Psoas muscle (tissue), 8 donors: ENCODE data around the gene ATRNL1. TPM values are rescaled to one million over a fixed set of nuclear protein-coding genes. Genes with fewer than 3 reads are reported as not detected.

Source experiments
- ATAC-seq, 4 donors: fragments of 200-7000 bp; cut with Tn5 transposase; one replicate each; pipeline ENCODE4 v1.9.1; 2020; ENCODE audit warnings: moderate library complexity in 3 of 4, mild to moderate bottlenecking in 2 of 4
- DNase-seq, 2 donors: peaks; one replicate each; pipeline ENCODE4 v3.0.0-alpha.2; 2020
- H3K27ac ChIP-seq: fragments of 200-600 bp; one replicate; pipeline ENCODE4 v1.8.0; 2022
- H3K27me3 ChIP-seq, 3 donors: fragments of 200-600 bp in 1 of 3; one replicate each; pipeline versions ENCODE4 v1.6.1 to v1.8.0; 2013 to 2022; ENCODE audit warnings: low read length in 2 of 3, mild to moderate bottlenecking in 2 of 3, moderate library complexity in 1 of 3; ENCODE audit not compliant: insufficient read depth in 3 of 3
- H3K36me3 ChIP-seq, 2 donors: fragments of 200-600 bp in 1 of 2; one replicate each; pipeline versions ENCODE4 v1.6.1 to v1.8.0; 2013 to 2022; ENCODE audit warnings: low read depth in 1 of 2, mild to moderate bottlenecking in 1 of 2, moderate library complexity in 1 of 2; ENCODE audit not compliant: insufficient read depth in 1 of 2
- H3K4me1 ChIP-seq: fragments of 200-600 bp; one replicate; pipeline ENCODE4 v1.8.0; 2022
- H3K4me3 ChIP-seq: fragments of 200-600 bp; one replicate; pipeline ENCODE4 v1.8.0; 2022; ENCODE audit warnings: mild to moderate bottlenecking
- H3K9me3 ChIP-seq: fragments of 200-600 bp; one replicate; pipeline ENCODE4 v1.8.0; 2022
- CTCF ChIP-seq: fragments of 200-600 bp; IDR thresholded peaks from one replicate; pipeline ENCODE4 v1.8.0; 2022; ENCODE audit warnings: antibody characterized with exemption
- WGBS, 3 donors: extraction: QIAGEN DNeasy Blood & Tissue Kit; methylation state at CpG; one replicate each; pipeline versions ENCODE4 v1.1.6 to v1.1.7; 2013; 5-methylcytosine and 5-hydroxymethylcytosine counted together
- intact Hi-C, 2 donors: fragments of 100-400 bp; cut with DNase I; formaldehyde crosslinking; loops; one replicate each; pipeline versions ENCODE4 v1.11.0 to v1.14.2; 2022
- polyA plus RNA-seq, 3 donors: library from polyadenylated mRNA; stranded (reverse); fragments of 200-250 nt; gene quantifications; one replicate each; pipeline ENCODE4 v1.2.3, GENCODE V29; 2013
- total RNA-seq, 4 donors: library from RNA; stranded (reverse); fragmentation: NEBNext Ultra II Directional in 2 of 4; extraction: Animal tissue kit (Norgen Biotek cat#: 25700) in 2 of 4; gene quantifications; one replicate each; pipeline versions ENCODE4 v1.2.1 to v1.2.4, GENCODE V29; 2021 to 2023
- donor health status: healthy with polysubstance abuse.
- donor health status: DM: no; HTN: no; CAD: no; lungs with moderate emphysema.
- donor health status: Bipolar disorder and iron deficiency.
- donor health status: healthy.
- donor health status: DM: yes; HTN: yes; CAD: no.
- donor health status: DM: no; HTN: no; CAD: no.
- donor health status: DM: no; HTN: no; CAD: no.
- donor health status: DM: yes; HTN: yes; CAD: no.

The ATRNL1 gene
- total and polyA plus RNA-seq, 7 donors, result 0.01 to 7.1 (median 2.2) TPM

DNA sequence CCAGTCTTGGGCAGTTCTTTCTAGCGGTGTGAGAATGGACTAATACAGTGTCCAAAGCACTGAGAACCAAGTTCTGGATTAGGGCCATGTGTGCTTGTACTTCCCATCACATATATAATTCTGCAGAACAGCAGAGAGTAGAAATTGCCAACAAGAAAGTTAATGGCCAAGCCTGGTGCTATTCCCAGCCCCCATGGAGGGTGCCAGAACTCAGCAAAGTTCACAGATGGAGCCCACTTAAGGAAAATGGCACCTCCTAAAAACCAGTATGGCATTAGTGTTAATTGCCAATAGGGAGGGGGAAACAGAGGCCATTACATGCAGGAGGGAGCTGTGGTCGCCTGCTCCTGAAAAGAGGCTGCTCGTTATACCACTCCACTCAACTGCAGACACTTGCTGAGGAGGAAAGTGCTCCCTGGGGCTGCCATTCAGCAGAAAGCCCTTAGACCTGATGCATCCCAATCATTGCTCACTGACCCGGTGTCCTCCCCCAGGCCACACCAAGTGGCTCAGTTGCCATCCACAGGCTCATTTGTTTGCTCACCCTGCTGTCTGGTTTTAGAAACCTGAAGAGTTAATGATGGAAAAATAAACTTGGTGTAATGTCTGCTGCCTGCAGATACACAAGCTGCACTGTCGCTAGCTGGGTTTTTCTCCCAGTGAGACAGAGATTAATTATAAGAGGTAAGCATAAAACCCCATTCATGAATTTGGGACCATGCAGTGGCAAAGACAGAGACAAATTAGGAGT, 899.2 kb downstream of the ATRNL1 start:
- no peak for ATAC-seq
- Histone ChIP-seq H3K4me3 (no peak overlapping the region), H3K9me3 (no peaks in the 10 kb centered on the region), H3K4me1 (no peaks in the 10 kb centered on the region), H3K27me3 (no peaks in the 10 kb centered on the region), H3K36me3 (no peaks in the 10 kb centered on the region), H3K27ac (no peak overlapping the region)
- 65 to 78% (median 69%) methylated on average over 5 of the region's 5 CpGs for whole genome bisulfite sequencing, 3 donors
- no peak for DNase-seq
- intact Hi-C loops, result no loop called here
- no peak for TF ChIP-seq CTCF

DNA sequence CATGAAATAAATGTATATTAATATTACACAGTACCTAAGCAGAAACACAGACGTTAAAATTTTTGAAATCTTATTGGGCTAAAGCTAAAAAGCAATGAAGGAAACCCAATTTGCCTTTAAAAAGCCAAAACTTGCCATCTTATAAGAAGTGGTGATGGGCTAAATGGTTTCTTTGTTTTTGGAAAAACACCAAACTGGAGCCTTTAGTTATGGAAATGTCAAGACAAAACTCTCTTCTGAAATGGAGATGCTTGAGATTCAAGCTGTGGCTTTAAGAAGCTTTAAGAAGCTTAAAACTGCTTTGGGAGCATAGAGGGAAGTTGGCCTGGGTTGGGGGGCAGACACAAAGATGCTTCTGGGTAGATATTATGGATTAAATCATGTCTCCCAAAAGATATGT, 902.9 kb downstream of the ATRNL1 start:
- H3K4me1 ChIP-seq, result no peaks in the 10 kb centered on the region
- H3K4me3 ChIP-seq, result no peak overlapping the region
- H3K27ac ChIP-seq, result no peak overlapping the region
- H3K9me3 ChIP-seq, result no peaks in the 10 kb centered on the region
- intact Hi-C loops, result no loop called here
- ATAC-seq, result no peak
- 41 to 59% (median 55%) methylated on average over 1 of the region's 1 CpG for WGBS, 3 donors
- no peak for DNase-seq
- no peak for TF ChIP-seq CTCF
- H3K27me3 ChIP-seq, result no peaks in the 10 kb centered on the region
- H3K36me3 ChIP-seq, result no peaks in the 10 kb centered on the region

DNA sequence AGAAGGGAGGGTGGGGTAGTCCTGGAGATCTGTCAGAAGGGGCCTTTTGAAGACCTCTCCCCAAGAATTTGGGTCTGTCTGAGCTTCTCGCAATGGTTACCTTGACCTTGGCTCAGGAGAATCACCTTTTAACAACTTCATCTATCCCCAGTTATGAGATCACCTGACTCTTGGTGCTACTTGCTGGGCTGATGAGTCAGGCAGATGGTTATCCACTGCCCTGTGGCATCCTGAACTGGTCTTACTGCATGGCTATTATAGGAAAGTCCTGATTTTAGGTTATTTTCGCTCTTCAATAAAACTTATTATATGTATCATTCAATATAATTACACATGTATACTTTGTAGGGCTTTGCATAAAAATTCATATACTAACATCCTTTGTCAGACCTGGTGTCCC, 905.1 kb downstream of the ATRNL1 start:
- no peak overlapping the region for H3K4me3 ChIP-seq
- no peak overlapping the region for H3K27ac ChIP-seq
- intact Hi-C loops, result no loop called here
- no peak for TF ChIP-seq CTCF
- WGBS, 3 donors, result 94 to 97% (median 97%) methylated on average over 2 of the region's 2 CpGs
- H3K4me1 ChIP-seq, result no peaks in the 10 kb centered on the region
- DNase-seq, result no peak
- no peaks in the 10 kb centered on the region for H3K36me3 ChIP-seq
- no peaks in the 10 kb centered on the region for H3K27me3 ChIP-seq
- ATAC-seq, result no peak
- H3K9me3 ChIP-seq, result no peaks in the 10 kb centered on the region

Other genes starting within 250 kb of the ATRNL1 start
- gene TRUB1, start 155.2 kb upstream of the ATRNL1 start, total RNA-seq, result 1 to 10 TPM; 5.4 to 8.8 (median 8.5) TPM
- 1 to 10 TPM; 3.3 to 8.9 (median 4.3) TPM for gene TRUB1, start 155.2 kb upstream of the ATRNL1 start, polyA plus RNA-seq